Keratinocyte (primary cell): ENCODE measurements around the gene RETN.

ENCODE experiments used
- EZH2 ChIP-seq: IDR thresholded peaks from one replicate; pipeline ENCODE4 v1.6.1; 2012; ENCODE audit warnings: inconsistent platforms, mild to moderate bottlenecking, low read length, moderate library complexity
- TF ChIP-seq, protein P1 (sequence below), 3 experiments: IDR thresholded peaks in 1 of 3; conservative IDR thresholded peaks in 1 of 3; optimal IDR thresholded peaks in 1 of 3; 2 replicates in 2 of 3; 3 replicates in 1 of 3; pipeline versions ENCODE3 to v1.5.1; 2011; ENCODE audit warnings: low read length in 3 of 3, mild to moderate bottlenecking in 3 of 3, moderate library complexity in 2 of 3, control low read depth in 1 of 3, inconsistent platforms in 1 of 3; ENCODE audit not compliant: insufficient read depth in 2 of 3; ENCODE audit errors: extremely low read depth in 1 of 3

DNA sequence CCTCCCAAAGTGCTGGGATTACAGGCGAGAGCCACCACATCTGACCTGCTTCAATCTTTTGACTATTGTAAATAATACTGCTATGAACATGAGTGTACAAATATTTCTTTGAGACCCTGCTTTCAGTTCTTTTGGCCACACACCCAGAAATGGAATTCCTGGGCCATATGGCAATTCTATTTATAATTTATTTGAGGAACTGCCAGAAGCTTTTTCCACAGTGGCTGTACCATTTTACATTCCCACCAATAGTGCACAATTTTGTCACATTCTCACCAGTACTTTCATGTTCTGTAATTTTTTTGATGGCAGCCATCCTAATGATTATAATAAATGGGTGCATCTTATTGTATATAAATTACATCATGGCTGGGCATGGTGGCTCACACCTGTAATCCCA is 46.8 kb downstream of the RETN start:
- TF ChIP-seq, protein P1, sequence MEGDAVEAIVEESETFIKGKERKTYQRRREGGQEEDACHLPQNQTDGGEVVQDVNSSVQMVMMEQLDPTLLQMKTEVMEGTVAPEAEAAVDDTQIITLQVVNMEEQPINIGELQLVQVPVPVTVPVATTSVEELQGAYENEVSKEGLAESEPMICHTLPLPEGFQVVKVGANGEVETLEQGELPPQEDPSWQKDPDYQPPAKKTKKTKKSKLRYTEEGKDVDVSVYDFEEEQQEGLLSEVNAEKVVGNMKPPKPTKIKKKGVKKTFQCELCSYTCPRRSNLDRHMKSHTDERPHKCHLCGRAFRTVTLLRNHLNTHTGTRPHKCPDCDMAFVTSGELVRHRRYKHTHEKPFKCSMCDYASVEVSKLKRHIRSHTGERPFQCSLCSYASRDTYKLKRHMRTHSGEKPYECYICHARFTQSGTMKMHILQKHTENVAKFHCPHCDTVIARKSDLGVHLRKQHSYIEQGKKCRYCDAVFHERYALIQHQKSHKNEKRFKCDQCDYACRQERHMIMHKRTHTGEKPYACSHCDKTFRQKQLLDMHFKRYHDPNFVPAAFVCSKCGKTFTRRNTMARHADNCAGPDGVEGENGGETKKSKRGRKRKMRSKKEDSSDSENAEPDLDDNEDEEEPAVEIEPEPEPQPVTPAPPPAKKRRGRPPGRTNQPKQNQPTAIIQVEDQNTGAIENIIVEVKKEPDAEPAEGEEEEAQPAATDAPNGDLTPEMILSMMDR (optimal IDR thresholded peaks at IDR 0.05 in 1 of 3, IDR thresholded peaks at IDR 0.05 in 1 of 3, conservative IDR thresholded peaks at IDR 0.05 in 1 of 3; ENCODE audit: extremely low read depth in 1 of 3, insufficient read depth in 2 of 3, low read length in 3 of 3): no peak
- no peak for TF ChIP-seq EZH2
